HL-60/S4 treated with phorbol 12-myristate 13-acetate at 8.2 ng/mL for 4 days and 3 days (cell line): ENCODE results near the gene DENND5B.
"Not testable (repeated sequence)": the region's sequence is repeated elsewhere in the genome, so short reads cannot be mapped to it uniquely, and the experiment has no call there.

Source experiments
- in situ Hi-C: fragments of 300-500 bp; cut with MboI; formaldehyde crosslinking; loops from 2 replicates; pipeline ENCODE4 v1.15.0; 2022; ENCODE audit warnings: low sequenced_read_pairs

The DENND5B gene

GRCh38 chr12:31476437-31476836, 114.5 kb downstream of the DENND5B start:
- in situ Hi-C loops: no loop called here

GRCh38 chr12:31475610-31476009, 115.3 kb downstream of the DENND5B start:
- in situ Hi-C loops: not testable (repeated sequence)

GRCh38 chr12:31474751-31475150, 116.2 kb downstream of the DENND5B start:
- in situ Hi-C loops: no loop called here

- in situ Hi-C loops: no loop called here
These were observed 119.1 kb downstream of the DENND5B start for GRCh38 chr12:31471823-31472222.

DNA sequence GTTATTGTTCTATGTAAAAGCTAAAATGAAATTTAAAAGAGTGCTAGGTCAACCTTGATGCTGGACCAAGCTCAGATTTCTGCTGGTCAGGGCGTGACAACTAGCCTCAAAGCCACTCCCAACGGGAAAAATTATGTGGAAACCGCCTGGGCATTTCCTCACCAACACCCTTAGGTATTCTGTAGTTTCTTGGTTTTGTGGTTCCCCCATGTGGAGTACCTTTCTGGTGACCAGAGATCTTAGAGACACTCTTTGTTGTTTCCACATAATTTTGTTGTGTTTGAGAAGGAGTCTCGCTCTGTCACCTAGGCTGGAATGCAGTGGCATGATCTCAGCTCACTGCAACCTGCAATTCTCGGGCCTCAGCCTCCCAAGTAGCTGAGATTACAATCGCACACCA, 119.9 kb downstream of the DENND5B start:
- in situ Hi-C loops: no loop called here

DNA sequence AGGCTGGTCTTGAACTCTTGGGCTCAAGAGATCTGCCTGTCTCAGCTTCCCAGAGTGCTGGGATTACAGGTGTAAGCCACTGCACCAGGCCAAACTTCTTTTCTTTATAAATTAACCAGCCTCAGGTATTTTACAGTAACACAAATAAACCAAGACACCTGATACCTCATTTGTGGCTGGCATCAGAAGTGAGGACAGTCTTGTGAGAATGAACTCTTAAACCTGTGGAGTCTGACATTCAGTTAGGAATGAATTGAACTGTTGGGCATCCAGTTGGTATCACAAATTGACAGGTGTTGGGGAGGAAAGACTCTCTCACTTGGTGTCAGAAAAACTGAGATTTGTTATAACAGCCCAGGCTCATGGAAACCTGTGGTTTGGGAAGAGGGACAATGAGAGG, 120.5 kb downstream of the DENND5B start:
- in situ Hi-C loops: no loop called here

- in situ Hi-C loops: no loop called here
These were observed 124.2 kb downstream of the DENND5B start for GRCh38 chr12:31466768-31467167.

DNA sequence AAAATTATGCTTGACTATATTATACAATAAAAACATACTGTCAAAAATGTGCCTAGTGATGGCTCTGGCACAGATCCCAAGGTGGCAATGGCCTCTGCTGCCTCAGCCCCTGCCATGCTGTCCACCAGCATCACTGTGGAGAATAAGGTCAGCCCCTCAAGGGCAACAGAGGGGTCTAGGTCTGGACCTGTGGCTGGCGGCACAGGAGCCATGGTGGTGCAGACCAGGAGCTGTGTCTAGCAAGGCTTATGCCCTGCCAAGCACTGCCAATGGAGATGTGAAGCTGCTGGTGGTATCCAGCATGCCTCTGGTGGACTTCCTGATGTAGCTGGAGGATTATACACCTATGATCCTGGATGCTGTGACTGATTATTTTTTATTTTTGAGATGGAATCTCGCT, 125.9 kb downstream of the DENND5B start:
- in situ Hi-C loops: no loop called here

DNA sequence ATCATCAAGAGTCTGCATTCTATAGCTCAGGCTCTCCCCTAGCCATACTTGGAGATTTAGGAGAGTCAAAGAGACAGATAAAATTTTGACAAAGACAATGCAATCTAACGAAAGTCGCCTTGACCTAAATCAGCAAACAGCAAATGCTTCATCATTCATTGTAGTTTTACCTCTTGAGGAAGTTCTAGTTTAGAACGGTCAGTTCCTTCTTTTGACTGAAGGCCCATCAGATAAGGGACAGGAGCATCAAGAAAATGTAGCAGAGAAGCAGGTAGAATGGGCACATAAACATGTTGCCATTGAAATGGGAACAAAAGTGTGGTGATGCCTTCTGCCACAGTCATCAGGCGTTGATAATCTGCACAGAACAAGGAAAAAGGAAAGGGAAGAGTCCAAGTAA, 130.9 kb downstream of the DENND5B start:
- in situ Hi-C loops: no loop called here

DNA sequence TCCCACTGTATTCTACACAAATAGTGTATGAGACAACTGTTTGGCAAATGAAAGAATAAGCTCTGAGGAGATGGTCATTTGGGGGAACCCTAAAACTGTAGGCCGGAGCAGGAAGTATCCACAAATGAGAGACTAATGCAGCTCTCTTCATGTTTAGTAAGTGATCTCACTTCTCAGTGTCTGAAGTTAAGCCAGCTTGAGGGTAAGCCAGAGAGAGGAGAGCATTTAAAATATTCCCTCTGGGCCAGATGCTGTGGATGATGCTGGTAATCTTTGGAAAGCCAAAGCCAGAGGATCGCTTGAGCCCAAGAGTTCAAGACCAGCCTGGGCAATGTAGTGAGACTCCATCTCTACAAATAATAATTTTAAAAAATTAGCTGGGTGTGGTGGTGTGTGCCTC, 134.4 kb downstream of the DENND5B start:
- in situ Hi-C loops: no loop called here

- in situ Hi-C loops: no loop called here
These were observed 146.2 kb downstream of the DENND5B start for GRCh38 chr12:31444736-31445135.

DNA sequence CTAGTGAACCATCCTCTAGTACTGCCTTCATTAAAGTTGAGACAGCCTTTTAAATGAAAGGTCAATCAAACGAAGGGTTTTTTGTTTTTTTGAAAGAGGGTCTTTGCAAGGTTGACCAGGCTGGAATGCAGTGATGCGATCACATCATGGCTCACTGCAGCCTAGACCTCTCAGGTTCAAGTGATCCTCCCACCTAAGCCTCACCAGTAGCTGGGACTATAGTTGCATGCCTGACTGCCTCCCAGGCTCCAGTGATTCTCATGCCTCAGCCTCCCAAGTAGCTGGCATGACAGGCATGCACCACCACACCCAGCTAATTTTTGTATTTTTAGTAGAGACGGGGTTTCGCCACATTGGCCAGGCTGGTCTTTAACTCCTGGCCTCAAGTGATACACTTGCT, 150.3 kb downstream of the DENND5B start:
- in situ Hi-C loops: no loop called here

- in situ Hi-C loops: no loop called here
These were observed 150.8 kb downstream of the DENND5B start for GRCh38 chr12:31440134-31440533.

DNA sequence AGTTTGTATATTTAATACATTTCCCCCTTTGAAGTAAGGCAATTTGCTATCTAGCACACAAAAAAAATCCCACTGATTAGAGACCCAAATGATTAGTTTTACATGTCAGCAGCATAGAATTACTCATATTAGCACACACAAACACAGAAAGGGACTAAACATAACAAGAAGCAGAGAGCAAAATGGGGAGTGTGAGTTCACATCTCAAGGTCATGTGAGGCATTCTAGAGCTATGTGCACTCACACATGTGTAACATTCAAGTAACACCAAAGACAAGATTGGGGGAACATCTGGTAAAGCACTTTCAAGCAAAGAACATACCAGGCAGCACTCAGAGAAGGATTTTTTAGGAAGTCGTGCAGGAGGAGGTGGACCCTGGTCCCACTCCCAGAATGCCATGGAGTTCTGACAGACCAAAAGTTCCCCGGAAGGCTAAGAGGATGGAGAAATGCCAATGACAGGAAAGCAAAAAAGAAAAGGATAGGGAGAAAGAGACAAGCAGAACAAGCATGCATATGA, 159.2 kb downstream of the DENND5B start:
- in situ Hi-C loops: no loop called here

DNA sequence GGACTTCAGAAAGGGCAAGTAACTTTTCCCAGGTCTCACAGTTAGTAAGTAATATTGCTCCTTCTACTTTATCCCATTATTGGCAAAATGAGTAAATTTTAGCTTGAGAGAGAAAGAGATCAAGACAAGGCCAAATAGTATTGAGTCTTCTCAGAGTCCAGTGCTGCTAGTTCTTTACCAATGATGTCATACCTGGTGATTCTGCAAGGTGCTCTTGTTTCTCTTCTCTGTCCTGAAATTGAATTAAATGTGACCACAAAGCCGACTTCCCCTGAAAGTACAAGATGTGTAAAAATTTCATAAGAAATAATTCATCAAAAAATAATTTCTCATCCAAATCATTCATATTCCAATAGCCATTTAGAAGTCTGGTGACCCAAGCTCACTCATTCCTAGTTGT, 167.5 kb downstream of the DENND5B start:
- in situ Hi-C loops: loop anchor here (25.0 kb wide), 1 partner anchor 889 kb away; no protein-coding TSS in a partner anchor

DNA sequence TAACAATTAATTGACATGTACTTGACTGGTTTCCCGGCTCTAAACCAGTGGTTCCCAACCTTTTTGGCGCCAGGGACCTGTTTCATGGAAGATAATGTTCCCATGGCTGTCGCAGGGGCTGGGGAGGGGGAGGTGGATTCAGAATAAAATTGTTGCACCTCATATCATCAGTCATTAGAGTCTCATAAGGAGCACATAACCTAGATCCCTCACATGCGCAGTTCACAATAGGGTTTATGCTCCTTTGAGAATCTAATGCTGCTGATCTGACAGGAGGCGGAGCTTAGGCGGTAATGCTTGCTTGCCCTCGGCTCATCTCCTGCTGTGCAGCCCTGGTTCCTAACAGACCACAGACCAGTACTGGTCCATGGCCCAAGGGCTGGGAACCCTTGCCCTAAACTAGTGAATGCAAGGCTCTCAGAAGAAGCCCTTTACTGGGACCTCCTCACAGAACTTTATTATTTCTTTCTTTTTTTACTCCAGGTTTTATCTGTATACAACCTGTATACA, 178.6 kb downstream of the DENND5B start:
- in situ Hi-C loops: loop anchor here (25.0 kb wide), 1 partner anchor 900 kb away; no protein-coding TSS in a partner anchor

- in situ Hi-C loops: loop anchor here (10.0 to 25.0 kb wide), 2 partner anchors 216 to 904 kb away; no protein-coding TSS in a partner anchor
These were observed 182.2 kb downstream of the DENND5B start for GRCh38 chr12:31408763-31409162.

DNA sequence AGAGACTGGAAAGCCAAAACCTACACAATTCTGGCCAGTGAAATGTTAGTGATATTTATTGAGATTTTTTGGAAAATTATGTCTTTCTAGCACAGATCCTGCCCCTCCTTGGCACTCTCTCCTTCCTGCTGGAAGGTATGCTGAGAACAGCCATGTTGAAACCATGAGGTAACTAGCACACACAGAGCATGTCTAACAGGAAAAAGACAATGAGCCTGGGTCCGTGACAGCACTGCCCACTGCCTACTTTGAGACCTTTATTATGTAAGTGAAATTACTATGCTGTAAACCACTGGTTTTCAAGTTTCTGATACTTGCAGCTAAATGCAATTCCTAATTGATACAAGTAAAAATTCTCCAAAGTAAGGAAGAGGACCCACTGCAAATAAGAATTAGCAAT, 183.4 kb downstream of the DENND5B start:
- in situ Hi-C loops: loop anchor here (10.0 to 25.0 kb wide), 2 partner anchors 217 to 905 kb away; no protein-coding TSS in a partner anchor

- in situ Hi-C loops: loop anchor here (10.0 to 25.0 kb wide), 2 partner anchors 218 to 906 kb away; no protein-coding TSS in a partner anchor
These were observed 184.6 kb downstream of the DENND5B start for GRCh38 chr12:31406345-31406744.

- in situ Hi-C loops: loop anchor here (10.0 to 25.0 kb wide), 2 partner anchors 220 to 907 kb away; no protein-coding TSS in a partner anchor
These were observed 185.9 kb downstream of the DENND5B start for GRCh38 chr12:31405021-31405420.

GRCh38 chr12:31403099-31403607, 187.8 kb downstream of the DENND5B start:
- in situ Hi-C loops: loop anchor here (10.0 to 25.0 kb wide), 2 partner anchors 222 to 909 kb away; no protein-coding TSS in a partner anchor

DNA sequence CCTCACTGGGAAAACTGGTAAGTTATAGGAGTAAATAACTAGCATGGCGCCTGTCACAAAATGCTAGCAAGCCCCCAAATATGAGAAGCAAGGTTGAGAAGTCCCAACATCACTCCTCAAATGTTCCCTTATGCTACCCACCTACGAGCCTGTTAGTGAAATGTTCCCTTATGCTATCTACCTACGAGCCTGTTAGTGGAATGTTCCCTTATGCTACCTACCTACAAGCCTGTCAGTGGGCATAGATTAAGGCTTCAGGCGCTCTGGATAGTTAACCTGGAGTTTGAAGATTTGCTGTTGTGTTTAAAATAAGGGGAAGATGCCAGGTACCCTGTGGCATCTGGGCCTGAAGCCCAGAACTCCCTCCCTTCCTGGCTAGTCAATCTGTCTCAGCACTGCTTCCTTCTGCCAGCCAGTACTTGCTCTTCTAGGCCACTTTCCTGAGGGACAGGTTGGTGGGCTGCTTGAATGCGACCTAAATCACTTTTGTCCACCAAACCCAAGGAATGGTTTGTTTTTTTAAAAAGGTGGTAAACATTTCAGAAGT, 197.9 kb downstream of the DENND5B start:
- in situ Hi-C loops: no loop called here
